Ishikawa (cell line): Measurements from ENCODE around the gene SLC6A12.

Source experiments
- CEBPB ChIP-seq: IDR thresholded peaks from 2 replicates; pipeline ENCODE4 v1.6.1; 2012
- EP300 ChIP-seq: IDR thresholded peaks from 2 replicates; pipeline ENCODE4 v1.6.1; 2012; ENCODE audit warnings: borderline replicate concordance
- NFIC ChIP-seq: IDR thresholded peaks from 2 replicates; pipeline ENCODE4 v1.6.1; 2012
- RAD21 ChIP-seq: IDR thresholded peaks from 2 replicates; pipeline ENCODE4 v1.6.1; 2012; ENCODE audit warnings: low read depth
- TAF1 ChIP-seq: IDR thresholded peaks from 2 replicates; pipeline ENCODE4 v1.6.1; 2012; ENCODE audit warnings: low read depth, mild to moderate bottlenecking
- TCF12 ChIP-seq: IDR thresholded peaks from 2 replicates; pipeline ENCODE4 v1.6.1; 2012; ENCODE audit warnings: low read depth
- YY1 ChIP-seq: IDR thresholded peaks from 2 replicates; pipeline ENCODE4 v1.6.1; 2012; ENCODE audit warnings: low read depth
- TF ChIP-seq, protein P1 (sequence below): IDR thresholded peaks from 2 replicates; pipeline ENCODE4 v1.6.1; 2012; ENCODE audit warnings: low read depth, mild to moderate bottlenecking
- TF ChIP-seq, protein P2 (sequence below): IDR thresholded peaks from 2 replicates; pipeline ENCODE4 v1.6.1; 2012

DNA sequence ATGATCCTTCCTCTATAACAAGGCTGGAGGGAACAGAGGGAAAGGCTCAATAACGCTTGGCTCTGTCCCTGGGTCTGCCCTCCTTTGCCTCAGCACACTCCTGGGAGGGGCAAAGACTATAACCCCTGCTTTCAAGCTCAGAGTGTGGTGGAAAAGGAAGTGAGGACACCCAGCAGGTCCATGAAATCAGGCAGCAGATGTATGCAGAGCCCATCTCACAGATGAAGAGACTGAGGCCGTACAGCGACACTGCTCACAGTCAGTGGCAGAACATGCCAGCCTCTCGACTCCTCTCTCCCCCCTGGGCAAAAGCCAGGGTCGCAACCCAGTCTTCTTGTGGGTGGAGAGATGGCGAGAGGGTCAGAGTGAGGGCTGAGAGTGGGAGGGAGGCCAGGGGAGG, 39.8 kb downstream of the SLC6A12 start:
- no peak for TF ChIP-seq EP300
- no peak for TF ChIP-seq TCF12
- TF ChIP-seq YY1: no peak
- TF ChIP-seq, protein P1, sequence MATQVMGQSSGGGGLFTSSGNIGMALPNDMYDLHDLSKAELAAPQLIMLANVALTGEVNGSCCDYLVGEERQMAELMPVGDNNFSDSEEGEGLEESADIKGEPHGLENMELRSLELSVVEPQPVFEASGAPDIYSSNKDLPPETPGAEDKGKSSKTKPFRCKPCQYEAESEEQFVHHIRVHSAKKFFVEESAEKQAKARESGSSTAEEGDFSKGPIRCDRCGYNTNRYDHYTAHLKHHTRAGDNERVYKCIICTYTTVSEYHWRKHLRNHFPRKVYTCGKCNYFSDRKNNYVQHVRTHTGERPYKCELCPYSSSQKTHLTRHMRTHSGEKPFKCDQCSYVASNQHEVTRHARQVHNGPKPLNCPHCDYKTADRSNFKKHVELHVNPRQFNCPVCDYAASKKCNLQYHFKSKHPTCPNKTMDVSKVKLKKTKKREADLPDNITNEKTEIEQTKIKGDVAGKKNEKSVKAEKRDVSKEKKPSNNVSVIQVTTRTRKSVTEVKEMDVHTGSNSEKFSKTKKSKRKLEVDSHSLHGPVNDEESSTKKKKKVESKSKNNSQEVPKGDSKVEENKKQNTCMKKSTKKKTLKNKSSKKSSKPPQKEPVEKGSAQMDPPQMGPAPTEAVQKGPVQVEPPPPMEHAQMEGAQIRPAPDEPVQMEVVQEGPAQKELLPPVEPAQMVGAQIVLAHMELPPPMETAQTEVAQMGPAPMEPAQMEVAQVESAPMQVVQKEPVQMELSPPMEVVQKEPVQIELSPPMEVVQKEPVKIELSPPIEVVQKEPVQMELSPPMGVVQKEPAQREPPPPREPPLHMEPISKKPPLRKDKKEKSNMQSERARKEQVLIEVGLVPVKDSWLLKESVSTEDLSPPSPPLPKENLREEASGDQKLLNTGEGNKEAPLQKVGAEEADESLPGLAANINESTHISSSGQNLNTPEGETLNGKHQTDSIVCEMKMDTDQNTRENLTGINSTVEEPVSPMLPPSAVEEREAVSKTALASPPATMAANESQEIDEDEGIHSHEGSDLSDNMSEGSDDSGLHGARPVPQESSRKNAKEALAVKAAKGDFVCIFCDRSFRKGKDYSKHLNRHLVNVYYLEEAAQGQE: no peak
- TF ChIP-seq, protein P2, sequence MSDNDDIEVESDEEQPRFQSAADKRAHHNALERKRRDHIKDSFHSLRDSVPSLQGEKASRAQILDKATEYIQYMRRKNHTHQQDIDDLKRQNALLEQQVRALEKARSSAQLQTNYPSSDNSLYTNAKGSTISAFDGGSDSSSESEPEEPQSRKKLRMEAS: no peak
- TF ChIP-seq CEBPB: no peak
- TF ChIP-seq TAF1: no peak
- TF ChIP-seq RAD21: no peak
- TF ChIP-seq NFIC: no peak
